Measurements from ENCODE around the gene IDH2.

GRCh38 chr15:90058775-90059174, 43.5 kb downstream of the IDH2 start:
- no peak for TF ChIP-seq CTCF (tag by site-specific recombination; IDR thresholded peaks at IDR 0.05)
- TF ChIP-seq ZBTB7A (tag by site-specific recombination; IDR thresholded peaks at IDR 0.05; ENCODE audit: low read depth): no peak
- no peak for TF ChIP-seq REST (tag by site-specific recombination; IDR thresholded peaks at IDR 0.05)
- TF ChIP-seq ZNF660 (tag by site-specific recombination; IDR thresholded peaks at IDR 0.05): no peak
- TF ChIP-seq ZNF24 (tag by site-specific recombination; IDR thresholded peaks at IDR 0.05): no peak
- TF ChIP-seq ZNF274 (IDR thresholded peaks at IDR 0.05; ENCODE audit: low read length): no peak
- no peak for TF ChIP-seq ZNF274 (tag by site-specific recombination; IDR thresholded peaks at IDR 0.05; ENCODE audit: borderline replicate concordance)
- TF ChIP-seq ZBTB44 (tag by site-specific recombination; IDR thresholded peaks at IDR 0.05): no peak
- TF ChIP-seq ZNF514 (tag by site-specific recombination; IDR thresholded peaks at IDR 0.05): no peak
- no peak for TF ChIP-seq ZSCAN18 (tag by site-specific recombination; IDR thresholded peaks at IDR 0.05)
- TF ChIP-seq, protein P1, sequence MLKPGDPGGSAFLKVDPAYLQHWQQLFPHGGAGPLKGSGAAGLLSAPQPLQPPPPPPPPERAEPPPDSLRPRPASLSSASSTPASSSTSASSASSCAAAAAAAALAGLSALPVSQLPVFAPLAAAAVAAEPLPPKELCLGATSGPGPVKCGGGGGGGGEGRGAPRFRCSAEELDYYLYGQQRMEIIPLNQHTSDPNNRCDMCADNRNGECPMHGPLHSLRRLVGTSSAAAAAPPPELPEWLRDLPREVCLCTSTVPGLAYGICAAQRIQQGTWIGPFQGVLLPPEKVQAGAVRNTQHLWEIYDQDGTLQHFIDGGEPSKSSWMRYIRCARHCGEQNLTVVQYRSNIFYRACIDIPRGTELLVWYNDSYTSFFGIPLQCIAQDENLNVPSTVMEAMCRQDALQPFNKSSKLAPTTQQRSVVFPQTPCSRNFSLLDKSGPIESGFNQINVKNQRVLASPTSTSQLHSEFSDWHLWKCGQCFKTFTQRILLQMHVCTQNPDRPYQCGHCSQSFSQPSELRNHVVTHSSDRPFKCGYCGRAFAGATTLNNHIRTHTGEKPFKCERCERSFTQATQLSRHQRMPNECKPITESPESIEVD (tag by site-specific recombination; IDR thresholded peaks at IDR 0.05): no peak
